NCI-H2227 (cell line): ENCODE data around the gene GIGYF1.
"Not testable (repeated sequence)": the region's sequence is repeated elsewhere in the genome, so short reads cannot be mapped to it uniquely, and the experiment has no call there.

ENCODE experiments used
- DNase-seq: peaks from one replicate; lab custom pipeline; 2025; ENCODE audit not compliant: unreplicated experiment; lab: John Stamatoyannopoulos, UW

The GIGYF1 gene

DNA sequence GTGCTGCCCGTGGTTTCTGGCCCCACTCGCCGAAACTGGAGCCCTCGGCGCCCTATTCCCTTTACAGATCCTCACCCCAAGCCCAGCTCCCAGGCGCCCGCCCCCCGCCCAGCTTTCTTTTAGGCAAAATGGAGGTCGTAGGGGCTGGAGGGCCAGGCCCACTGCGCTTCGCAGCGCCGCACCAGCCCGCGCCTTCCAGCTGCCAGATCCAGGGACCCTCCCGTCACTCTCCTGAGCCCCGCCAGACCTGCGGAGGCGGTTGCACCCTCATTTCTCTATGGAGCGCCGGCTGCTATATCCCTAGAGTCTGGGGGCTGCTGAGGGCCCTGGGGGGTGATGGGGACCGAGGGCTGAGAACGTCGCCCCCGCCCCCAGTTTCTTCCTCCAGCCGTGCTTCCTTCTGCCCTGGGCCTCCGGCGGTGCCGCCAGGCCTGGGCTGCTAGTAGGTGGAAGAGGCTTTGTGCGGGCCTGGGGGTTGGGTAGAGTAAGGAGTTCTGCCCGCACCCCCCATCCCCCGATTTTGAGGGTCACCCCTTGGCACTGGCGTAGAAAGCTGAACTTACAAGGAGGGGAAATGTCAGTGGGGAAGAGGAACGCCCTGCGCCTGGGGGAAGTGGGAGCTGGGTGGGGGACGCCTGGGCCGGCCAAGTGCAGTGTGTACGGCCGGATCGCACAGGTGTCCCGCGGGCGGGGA lies 19.5 kb downstream of the GIGYF1 start:
- peak; percentile 64 for DNase-seq

DNA sequence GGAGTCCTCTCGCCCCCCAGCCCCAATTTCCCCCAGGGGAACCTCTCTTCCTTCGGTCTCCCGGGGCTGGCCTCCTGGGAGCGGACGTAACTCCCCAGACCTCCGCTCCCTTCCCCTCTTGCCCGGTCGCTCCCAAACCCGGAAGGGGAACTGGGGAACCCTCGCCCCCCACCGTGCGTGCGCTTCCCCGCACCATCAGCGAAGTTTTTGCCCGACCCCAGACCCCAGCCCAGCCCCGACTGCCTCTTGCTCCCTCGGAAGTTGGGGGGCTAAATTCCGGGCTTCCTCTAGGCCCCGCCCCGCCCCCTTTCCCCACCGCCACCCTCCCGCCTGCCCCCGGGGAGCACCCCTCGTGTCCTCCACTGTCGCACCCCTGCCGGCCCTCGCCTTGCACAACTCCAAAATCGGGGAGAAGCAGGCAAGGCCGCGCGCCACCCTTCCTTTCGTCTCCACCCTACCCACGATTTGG lies 20.1 kb downstream of the GIGYF1 start:
- no peak for DNase-seq

DNA sequence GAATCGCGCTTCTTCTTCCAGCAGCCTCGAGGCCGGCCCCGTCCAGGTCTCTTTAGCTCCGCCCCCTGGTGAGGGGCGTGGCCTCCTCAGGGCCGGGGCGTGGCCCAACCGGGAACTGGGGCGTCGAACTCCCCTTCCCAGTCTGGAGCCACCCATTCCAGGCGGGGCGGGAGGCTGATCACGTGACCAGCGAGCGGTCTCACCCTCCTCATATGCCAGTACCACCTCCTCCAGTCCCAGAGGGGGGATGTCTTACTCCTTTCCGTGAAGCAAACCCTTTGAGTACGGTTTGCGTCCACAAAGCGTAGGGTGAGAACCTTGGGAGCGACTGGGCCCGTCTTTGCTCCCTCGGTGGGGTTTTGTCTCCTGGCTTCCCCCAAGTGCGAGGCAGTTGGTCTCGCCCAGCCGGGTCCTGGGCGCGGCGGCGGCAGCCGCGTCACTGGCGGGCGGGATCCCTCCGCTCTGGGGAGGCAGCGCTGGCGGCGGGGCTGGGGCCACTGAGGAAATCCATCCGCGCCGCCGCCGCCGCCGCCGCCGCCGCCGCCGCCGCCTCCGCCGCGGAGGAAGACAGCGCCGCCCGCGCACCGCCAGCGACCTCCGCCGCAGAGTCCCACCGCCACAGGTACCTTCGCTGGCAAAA lies 20.6 kb downstream of the GIGYF1 start, which contains the start of gene GNB2:
GNB2 (plus strand) TSS at position 439 of the 640 bp plus-strand sequence. CDS start 2,526 bp downstream, outside the sequence.
- DNase-seq: peak; percentile 100

- no peak for DNase-seq
Observed at GRCh38 chr7:100671353-100672327, 22.4 kb downstream of the GIGYF1 start.

DNA sequence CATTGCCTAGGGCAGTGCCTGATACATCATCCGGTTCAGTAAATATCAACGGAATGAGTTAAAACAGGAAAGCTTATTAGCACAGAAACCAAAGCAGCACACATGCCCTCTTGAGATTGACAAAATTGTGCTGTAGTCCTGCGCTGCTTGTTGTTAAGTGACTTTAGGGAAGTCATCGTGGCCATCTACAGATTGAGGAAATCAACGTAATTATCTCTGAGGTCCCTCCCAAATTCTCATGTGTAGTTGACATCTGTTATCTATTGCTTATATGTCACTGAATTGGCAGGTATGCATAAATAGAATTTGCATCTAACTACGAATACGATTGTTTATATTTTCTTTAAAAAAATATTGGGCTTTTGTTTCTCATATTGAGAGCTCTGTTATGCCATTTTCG lies 24.0 kb downstream of the GIGYF1 start:
- DNase-seq: no peak

DNA sequence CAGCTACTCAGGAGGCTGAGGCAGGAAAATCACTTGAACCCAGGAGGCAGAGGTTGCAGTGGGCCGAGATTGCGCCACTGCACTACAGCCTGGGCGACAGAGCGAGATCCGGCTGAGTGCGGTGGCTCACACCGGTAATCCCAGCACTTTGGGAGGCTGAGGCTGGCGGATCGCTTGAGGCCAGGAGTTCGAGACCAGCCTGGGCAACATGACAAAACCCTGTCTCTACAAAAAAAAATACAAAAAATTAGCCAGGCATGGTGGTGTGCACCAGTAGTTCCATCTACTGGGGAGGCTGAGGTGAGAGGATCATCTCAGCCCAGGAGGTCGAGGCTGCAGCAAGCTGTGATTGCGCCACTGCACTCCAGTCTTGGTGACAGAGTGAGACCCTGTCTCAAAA lies 24.9 kb downstream of the GIGYF1 start:
- not testable (repeated sequence) for DNase-seq

GRCh38 chr7:100668069-100668449 lies 26.0 kb downstream of the GIGYF1 start:
- no peak for DNase-seq

DNA sequence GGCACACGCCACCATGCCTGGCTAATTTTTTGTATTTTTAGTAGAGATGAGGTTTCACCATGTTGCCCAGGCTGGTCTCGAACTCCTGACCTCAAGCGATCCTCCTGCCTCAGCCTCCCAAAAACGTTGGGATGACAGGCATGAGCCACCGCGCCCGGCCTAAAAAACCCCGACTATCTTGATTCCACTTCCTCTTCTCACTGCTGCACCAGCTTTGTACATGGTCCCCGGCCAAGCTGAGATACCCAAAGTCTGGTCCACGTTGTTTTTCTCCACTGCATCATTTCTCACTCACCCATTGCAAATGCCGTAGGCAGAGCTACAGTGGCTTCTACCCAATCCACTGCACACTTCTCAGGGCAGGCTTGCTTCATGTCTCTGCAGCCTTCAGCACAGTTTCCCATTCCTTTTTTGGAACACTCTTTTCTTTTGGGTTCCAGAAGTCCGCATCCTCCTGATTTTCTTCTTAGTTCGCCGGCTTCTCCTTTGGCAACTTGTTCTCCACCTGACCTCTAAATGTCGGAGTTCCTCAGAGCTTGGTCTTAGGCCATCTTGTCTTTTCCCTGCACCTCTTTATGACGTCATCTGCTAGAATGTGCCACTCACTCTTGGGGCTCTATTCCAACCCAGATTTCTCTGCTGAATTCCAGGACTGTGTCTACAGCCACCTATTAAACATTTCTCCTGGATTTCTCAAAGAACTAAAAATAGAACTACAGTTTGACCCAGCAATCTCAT lies 26.6 kb downstream of the GIGYF1 start:
- no peak for DNase-seq

DNA sequence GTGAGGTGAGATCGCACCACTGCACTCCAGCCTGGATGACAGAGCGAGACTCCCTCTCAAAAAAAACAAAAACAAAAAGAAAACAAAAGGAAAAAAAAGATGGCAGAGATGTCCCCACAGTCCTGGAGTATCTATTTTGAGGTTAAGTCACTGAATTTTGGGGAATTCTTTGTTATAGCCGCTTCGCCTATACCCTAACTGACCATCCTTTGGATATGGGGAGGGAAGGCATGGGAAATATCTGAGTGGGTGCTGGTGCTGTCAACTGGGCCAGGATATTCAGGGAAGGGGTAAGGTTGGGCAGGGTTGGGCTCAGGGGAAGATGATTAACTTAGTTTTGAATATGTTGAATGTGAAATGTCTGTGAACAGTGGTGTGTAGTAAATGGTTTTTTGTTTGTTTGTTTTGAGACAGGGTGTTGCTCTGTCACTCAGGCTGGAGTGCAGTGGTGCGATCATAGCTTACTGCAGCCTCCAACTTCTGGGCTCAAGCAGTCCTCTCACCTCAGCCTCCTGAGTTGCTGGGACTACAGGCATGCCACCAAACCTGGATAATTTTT lies 28.8 kb downstream of the GIGYF1 start:
- no peak for DNase-seq

- not testable (repeated sequence) for DNase-seq
Observed at GRCh38 chr7:100662194-100662776, 31.8 kb downstream of the GIGYF1 start.

GRCh38 chr7:100655908-100656674 lies 38.0 kb downstream of the GIGYF1 start, which contains the start of gene ACTL6B:
Gene ACTL6B (minus strand): TSS chr7:100656448. CDS start chr7:100656354, 94 bp downstream.
- peak; percentile 93 for DNase-seq

GRCh38 chr7:100654908-100655831 lies 38.9 kb downstream of the GIGYF1 start:
- DNase-seq: no peak

DNA sequence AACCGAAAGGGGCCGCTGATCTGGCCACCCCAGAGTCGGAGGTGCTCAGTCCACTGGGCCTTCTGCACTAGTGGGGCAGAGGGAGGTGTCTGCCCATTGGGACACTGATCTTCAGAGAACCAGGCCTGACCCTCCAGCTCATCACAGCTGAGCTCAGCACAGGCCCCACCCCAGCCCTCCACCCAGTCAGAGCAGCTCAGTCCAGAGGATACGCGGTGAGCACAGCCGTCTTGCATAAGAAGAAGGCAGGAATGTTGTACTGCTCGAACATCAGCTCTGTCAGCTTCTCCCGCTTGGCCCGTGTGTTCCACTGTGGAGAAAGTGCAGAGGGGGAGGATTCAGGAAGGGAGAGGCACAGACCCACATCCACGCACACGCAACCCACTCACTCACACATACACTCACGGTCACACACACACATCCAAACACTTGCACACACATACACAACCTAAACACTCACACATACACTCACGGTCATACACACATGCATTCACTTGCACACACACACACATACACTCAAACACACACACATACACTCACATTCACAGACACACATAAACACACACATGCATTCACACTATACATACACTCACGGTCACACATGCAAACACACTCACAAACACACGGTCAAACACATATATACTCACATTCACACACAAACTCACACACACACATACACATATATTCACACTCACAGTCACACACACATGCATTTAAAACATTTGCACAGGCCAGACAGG lies 44.1 kb downstream of the GIGYF1 start:
- no peak for DNase-seq

- DNase-seq: no peak
Observed at GRCh38 chr7:100642534-100642907, 51.5 kb downstream of the GIGYF1 start.

DNA sequence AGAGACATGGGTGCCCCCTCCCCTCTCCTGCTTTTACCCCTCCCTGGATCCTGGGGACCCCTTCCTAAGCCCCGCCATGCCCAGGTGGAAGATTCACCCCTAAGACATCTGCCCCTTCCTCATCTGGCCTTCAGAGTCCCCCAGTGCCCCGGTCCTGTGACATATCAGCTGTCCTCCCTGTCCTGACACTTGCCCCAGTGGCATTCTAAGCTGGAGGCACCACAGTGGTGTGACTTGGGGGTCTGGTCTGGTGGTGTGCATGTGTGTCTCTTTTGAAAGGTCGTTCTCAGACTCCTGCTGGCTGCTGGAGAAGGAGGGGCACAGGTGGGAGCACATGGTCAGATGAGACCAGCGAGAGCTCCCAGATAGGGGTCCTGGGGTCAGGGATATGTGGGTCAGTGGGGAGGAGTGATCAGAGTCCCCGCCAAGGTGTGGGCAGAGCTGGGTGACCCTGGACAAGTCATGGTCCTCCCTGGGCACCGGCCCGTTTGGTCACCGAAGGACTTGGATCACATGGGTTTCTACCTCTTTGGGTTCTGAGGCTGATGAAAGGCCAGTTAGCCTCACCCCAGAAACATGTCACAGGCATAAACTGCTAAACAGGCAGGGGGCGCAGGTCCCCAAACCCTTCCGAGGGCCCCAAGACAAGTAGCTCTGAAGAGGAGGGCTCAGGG lies 52.1 kb downstream of the GIGYF1 start:
- DNase-seq: no peak

DNA sequence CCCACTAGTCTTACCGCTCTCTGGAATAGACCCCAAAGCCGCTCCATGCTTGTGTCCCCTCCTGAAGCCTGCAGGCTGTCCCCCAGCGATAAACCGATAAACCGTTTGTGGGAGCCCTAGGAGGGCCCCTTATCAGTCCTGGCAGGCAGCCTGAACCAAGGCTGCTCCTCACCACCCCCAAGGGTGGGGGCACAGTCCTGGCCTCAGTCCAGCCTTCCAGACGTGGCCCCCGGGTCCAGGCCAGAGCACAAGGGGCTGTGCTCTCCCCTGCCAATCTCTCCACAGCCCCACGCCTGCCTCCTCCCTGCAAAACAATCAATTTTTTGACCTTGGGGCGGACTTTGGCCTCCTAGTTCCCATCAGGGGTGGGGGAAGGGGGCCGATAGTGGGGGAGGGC lies 52.6 kb downstream of the GIGYF1 start, which contains the start of gene TFR2:
TFR2 (minus strand) TSS at position 90 of the 397 bp plus-strand sequence; CDS start at position 47, 43 bp downstream.
- no peak for DNase-seq
